Esophagus muscularis mucosa (tissue), 4 donors: ENCODE results near the gene VGLL4. TPM values are rescaled to one million over a fixed set of nuclear protein-coding genes. Genes with fewer than 3 reads are reported as not detected.
"Not testable (repeated sequence)": the region's sequence is repeated elsewhere in the genome, so short reads cannot be mapped to it uniquely, and the experiment has no call there.

Experiments
- DNase-seq: peaks from one replicate; pipeline ENCODE4 v3.0.0-alpha.2; 2017; ENCODE audit errors: extremely low spot score
- H3K27ac ChIP-seq, 4 donors: fragments of 200-600 bp; sonication (generic); replicated peaks in 1 of 4; 1 replicate in 3 of 4; 2 replicates in 1 of 4; pipeline ENCODE4 v1.5.1; 2016 to 2019; ENCODE audit warnings: mild to moderate bottlenecking in 1 of 4
- H3K27me3 ChIP-seq, 4 donors: fragments of 200-600 bp; sonication (generic); one replicate each; pipeline versions ENCODE4 v1.5.1 to v1.6.0; 2016 to 2019
- H3K36me3 ChIP-seq, 4 donors: fragments of 200-600 bp; sonication (generic); one replicate each; pipeline ENCODE4 v1.5.1; 2016 to 2019
- H3K4me1 ChIP-seq, 4 donors: fragments of 200-600 bp; sonication (generic); one replicate each; pipeline ENCODE4 v1.5.1; 2016 to 2019
- H3K4me3 ChIP-seq, 4 donors: fragments of 200-600 bp; sonication (generic); 1 replicate in 2 of 4; 2 replicates in 2 of 4; pipeline ENCODE4 v1.5.1; 2016 to 2019; ENCODE audit warnings: mild to moderate bottlenecking in 4 of 4, moderate library complexity in 1 of 4
- H3K9me3 ChIP-seq, 4 donors: fragments of 200-600 bp; sonication (generic); 1 replicate in 3 of 4; 2 replicates in 1 of 4; pipeline ENCODE4 v1.5.1; 2016 to 2019
- EP300 ChIP-seq: sonication (generic); formaldehyde crosslinking; IDR thresholded peaks from one replicate; pipeline ENCODE4 v1.6.1; 2017; ENCODE audit warnings: antibody characterized with exemption
- POLR2A ChIP-seq: fragments of 450-650 bp; IDR thresholded peaks from one replicate; pipeline ENCODE4 v1.6.1; 2017; ENCODE audit warnings: antibody characterized with exemption, moderate library complexity, mild to moderate bottlenecking, low read depth
- POLR2AphosphoS5 ChIP-seq, 2 donors: sonication (generic); formaldehyde crosslinking; IDR thresholded peaks; one replicate each; pipeline ENCODE4 v1.6.1; 2017; ENCODE audit warnings: antibody characterized with exemption in 2 of 2
- WGBS: methylation state at CpG from one replicate; pipeline ENCODE4 v1.1.5; 2018; 5-methylcytosine and 5-hydroxymethylcytosine counted together
- intact Hi-C: fragments of 100-400 bp; cut with DNase I; formaldehyde crosslinking; loops from one replicate; pipeline ENCODE4 v1.15.1; 2023
- total RNA-seq, 4 donors: library from RNA; depleted of rRNA; stranded (reverse); fragments of >200 nt; gene quantifications; one replicate each; pipeline versions ENCODE4 v1.1.0 to v1.2.1, GENCODE V29; 2016
- TF ChIP-seq, protein P1 (sequence below), 3 experiments: fragments of 200-600 bp in 2 of 3; fragments of 450-650 bp in 1 of 3; sonication (generic) in 2 of 3; IDR thresholded peaks; one replicate each; pipeline ENCODE4 v1.5.1; 2017 to 2019; ENCODE audit warnings: antibody characterized with exemption in 3 of 3, mild to moderate bottlenecking in 2 of 3, moderate library complexity in 1 of 3

VGLL4 gene
- total RNA-seq, 4 donors from 2014 or later = 51.5 to 222 (median 80.7) TPM

DNA sequence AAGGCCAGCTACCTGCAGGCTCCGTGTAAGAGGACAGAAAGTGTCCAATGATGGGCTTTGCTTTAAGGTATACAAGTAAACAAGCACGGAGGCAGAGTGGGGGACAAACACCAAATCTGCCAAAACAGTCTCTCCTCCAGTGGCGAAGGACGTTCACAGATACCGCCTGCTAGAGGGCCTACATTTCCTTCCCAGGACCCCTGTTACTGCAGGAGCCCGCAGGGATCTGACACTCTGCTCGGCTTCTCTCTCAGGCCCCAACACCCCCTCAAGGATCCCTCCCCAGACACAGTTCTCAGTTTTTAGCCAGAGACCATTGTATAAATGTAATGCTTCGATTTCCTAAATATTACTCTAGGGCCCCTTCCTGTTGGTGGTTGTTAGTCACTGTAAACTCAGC is 46.0 kb upstream of the VGLL4 start:
- TF ChIP-seq POLR2AphosphoS5 (IDR thresholded peaks at IDR 0.05) = no peak
- TF ChIP-seq POLR2A = no peak
- no peak for DNase-seq
- intact Hi-C loops = no loop called here

DNA sequence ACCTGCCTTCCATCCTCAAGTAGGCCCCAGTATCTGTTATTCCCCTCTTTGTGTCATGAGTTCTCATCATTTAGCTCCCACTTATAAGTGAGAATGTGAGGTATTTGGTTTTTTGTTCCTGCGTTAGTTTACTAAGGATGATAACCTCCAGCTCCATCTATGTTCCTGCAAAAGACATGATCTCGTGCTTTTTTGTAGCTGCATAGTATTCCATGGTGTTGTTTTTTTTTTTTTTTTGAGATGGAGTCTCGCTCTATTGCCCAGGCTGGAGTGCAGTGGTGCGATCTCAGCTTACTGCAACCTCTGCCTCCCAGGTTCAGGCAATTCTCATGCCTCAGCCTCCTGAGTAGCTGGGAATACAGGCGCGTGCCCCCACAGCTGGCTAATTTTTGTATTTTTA is 41.3 kb upstream of the VGLL4 start:
- H3K4me1 ChIP-seq, intact Hi-C loops, H3K27ac ChIP-seq, DNase-seq, H3K4me3 ChIP-seq, H3K27me3 ChIP-seq, H3K36me3 ChIP-seq, H3K9me3 ChIP-seq: not testable (repeated sequence)
- 97% methylated on average over 6 of the region's 6 CpGs for WGBS

More for the DNA sequence above, 46.0 kb upstream of the VGLL4 start:
- peaks cover 0 to 14% (median 0%) of the 10 kb centered on the region in 4 donors for H3K36me3 ChIP-seq
- H3K27me3 ChIP-seq = no peaks in the 10 kb centered on the region
- 80% methylated on average over 8 of the region's 8 CpGs for WGBS
- no peak overlapping the region for H3K27ac ChIP-seq
- H3K9me3 ChIP-seq = no peaks in the 10 kb centered on the region
- peaks cover 0 to 23% (median 11%) of the 10 kb centered on the region in 4 donors for H3K4me1 ChIP-seq
- no peak overlapping the region for H3K4me3 ChIP-seq

DNA sequence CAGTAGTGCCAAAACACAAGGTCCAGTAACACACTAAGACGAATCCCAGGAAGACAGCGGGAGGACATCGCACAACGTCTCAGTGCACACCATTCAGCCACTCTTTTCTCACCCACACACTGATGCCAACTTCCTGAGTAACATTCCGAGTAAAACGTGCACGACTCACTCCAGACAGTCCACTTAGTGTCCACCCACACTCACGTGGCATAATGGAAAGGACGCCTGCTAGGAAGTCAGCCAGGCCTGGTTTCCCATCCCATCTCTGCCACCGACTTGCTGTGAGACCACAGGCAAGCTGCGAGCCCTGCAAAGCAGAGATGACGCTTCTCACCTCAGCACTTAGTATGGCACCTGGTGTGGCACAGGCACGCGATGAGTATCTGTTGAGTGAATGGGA is 36.8 kb upstream of the VGLL4 start:
- DNase-seq = no peak
- H3K27me3 ChIP-seq = no peaks in the 10 kb centered on the region
- no peaks in the 10 kb centered on the region for H3K9me3 ChIP-seq
- no peaks in the 10 kb centered on the region for H3K36me3 ChIP-seq
- intact Hi-C loops = no loop called here
- no peaks in the 10 kb centered on the region for H3K4me1 ChIP-seq
- 85% methylated on average over 14 of the region's 14 CpGs for WGBS
- no peak overlapping the region for H3K4me3 ChIP-seq
- H3K27ac ChIP-seq = no peak overlapping the region
- TF ChIP-seq POLR2A = no peak
- no peak for TF ChIP-seq EP300
- TF ChIP-seq, protein P1, sequence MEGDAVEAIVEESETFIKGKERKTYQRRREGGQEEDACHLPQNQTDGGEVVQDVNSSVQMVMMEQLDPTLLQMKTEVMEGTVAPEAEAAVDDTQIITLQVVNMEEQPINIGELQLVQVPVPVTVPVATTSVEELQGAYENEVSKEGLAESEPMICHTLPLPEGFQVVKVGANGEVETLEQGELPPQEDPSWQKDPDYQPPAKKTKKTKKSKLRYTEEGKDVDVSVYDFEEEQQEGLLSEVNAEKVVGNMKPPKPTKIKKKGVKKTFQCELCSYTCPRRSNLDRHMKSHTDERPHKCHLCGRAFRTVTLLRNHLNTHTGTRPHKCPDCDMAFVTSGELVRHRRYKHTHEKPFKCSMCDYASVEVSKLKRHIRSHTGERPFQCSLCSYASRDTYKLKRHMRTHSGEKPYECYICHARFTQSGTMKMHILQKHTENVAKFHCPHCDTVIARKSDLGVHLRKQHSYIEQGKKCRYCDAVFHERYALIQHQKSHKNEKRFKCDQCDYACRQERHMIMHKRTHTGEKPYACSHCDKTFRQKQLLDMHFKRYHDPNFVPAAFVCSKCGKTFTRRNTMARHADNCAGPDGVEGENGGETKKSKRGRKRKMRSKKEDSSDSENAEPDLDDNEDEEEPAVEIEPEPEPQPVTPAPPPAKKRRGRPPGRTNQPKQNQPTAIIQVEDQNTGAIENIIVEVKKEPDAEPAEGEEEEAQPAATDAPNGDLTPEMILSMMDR (IDR thresholded peaks at IDR 0.05) = no peak
- TF ChIP-seq POLR2AphosphoS5 (IDR thresholded peaks at IDR 0.05) = no peak

DNA sequence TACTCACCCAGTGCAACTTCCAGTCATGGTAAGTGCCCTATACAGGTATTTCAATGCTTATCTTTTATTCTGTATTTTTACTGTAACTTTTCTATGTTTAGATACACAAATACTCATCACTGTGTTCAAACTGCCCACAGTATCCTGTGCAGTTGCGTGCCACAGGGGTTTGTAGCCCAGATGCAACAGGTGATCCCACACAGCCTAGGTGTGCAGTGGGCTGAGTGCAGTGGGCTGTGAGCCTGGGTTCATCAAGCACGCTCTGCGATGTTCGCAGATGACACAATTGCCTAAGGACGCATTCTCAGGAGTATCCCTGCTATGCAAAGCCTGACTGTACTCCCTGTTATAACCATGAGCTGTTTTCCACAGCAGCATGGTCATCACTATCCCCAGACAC is 36.2 kb upstream of the VGLL4 start:
- 92% methylated on average over 3 of the region's 5 CpGs for WGBS
- Histone ChIP-seq H3K4me1 (no peaks in the 10 kb centered on the region), H3K9me3 (no peaks in the 10 kb centered on the region), H3K27ac (no peak overlapping the region), H3K27me3 (no peaks in the 10 kb centered on the region), H3K36me3 (no peaks in the 10 kb centered on the region), H3K4me3 (no peak overlapping the region)
- TF ChIP-seq POLR2A (no peak), EP300 (no peak), POLR2AphosphoS5 (IDR thresholded peaks at IDR 0.05) (no peak)
- TF ChIP-seq, protein P1 (IDR thresholded peaks at IDR 0.05) = no peak
- no peak for DNase-seq
- intact Hi-C loops = no loop called here

DNA sequence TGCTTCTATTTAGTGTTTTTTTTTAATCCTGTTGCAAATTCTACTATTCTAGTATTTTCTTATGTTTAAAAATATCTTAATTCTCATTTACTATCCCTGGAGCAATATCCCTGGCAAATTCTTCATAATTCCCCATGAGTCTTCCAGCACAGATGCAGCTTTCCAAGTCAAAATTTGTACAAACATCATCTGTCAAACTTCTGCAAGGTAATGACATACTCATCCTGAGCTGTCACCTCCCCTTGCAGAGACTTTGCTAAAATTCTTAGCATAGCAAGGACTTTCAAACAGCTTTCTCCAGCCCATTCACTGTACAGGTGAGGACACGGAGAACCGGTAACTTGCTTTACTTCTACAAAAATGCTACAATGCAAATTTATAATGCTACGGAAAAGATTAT is 28.6 kb upstream of the VGLL4 start:
- TF ChIP-seq POLR2A (no peak), POLR2AphosphoS5 (IDR thresholded peaks at IDR 0.05) (no peak), EP300 (no peak)
- TF ChIP-seq, protein P1 (IDR thresholded peaks at IDR 0.05) = no peak
- 56% methylated on average over 3 of the region's 3 CpGs for WGBS
- H3K36me3 ChIP-seq = no peaks in the 10 kb centered on the region
- H3K4me3 ChIP-seq = peak overlapping the region; percentile 3 to 28 (median 14)
- no peak overlapping the region for H3K27ac ChIP-seq
- peaks cover 20 to 45% (median 39%) of the 10 kb centered on the region in 4 donors for H3K4me1 ChIP-seq
- intact Hi-C loops = loop anchor here (5.0 kb wide), 1 partner anchor 45 kb away; no protein-coding TSS in a partner anchor
- no peaks in the 10 kb centered on the region for H3K27me3 ChIP-seq
- DNase-seq = peak; percentile 14
- H3K9me3 ChIP-seq = no peaks in the 10 kb centered on the region

DNA sequence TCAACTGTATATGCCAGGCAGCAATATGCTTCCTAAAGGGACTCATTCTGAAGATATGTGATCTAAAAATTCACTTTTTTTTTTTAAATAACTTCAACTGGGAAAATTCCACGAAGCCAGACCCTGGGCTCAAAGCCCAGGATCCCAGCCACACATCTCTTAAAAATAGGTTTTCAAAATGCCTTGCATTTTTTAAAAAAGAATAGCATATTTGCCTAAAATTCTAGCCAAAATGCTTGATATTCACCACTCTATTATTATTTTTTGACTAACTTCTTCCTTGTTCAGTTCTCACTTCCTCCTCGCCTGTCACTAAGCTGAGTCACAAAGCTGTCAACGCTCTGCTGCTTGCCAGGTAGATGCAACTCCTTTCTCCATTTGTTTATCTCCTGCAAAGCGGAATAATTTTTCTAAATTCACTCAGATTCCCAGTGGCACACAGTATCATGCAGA is 28.0 kb upstream of the VGLL4 start:
- Histone ChIP-seq H3K4me1 (peaks cover 20 to 45% (median 39%) of the 10 kb centered on the region in 4 donors), H3K4me3 (no peak overlapping the region), H3K27ac (no peak overlapping the region), H3K27me3 (no peaks in the 10 kb centered on the region), H3K36me3 (no peaks in the 10 kb centered on the region), H3K9me3 (no peaks in the 10 kb centered on the region)
- DNase-seq = peak; percentile 74
- peak in 1 of 2 donors; percentile 9 for TF ChIP-seq POLR2AphosphoS5 (IDR thresholded peaks at IDR 0.05)
- TF ChIP-seq, protein P1 (IDR thresholded peaks at IDR 0.05) = no peak
- intact Hi-C loops = loop anchor here (5.0 kb wide), 1 partner anchor 46 kb away; no protein-coding TSS in a partner anchor
- 18% methylated on average over 4 of the region's 4 CpGs for WGBS
